GM04503 (cell line): ENCODE results near the gene XPO6.

Experiments
- DNase-seq: peaks from one replicate; pipeline ENCODE4 v3.0.0-alpha.2; 2012; ENCODE audit warnings: low read depth

Gene XPO6

DNA sequence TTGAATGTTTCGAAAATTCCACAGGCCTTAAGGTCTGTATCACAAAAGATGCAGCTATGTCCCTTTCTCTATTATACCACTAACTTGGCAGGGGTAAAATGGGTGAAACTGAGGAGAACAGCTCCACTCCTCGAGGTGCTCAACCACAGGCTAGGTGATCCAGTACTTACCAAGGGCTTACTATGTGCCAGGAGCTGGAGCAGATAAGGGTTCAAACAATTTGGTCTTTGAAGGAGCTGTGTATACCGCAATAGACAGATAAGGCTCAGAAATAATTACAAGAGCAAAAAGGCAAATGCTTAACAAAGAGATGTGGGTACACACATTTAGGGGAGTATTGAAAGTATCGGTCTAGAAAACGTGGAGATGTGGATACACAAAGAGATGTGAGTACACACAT lies 1.5 kb downstream of the XPO6 start:
- DNase-seq, result no peak

DNA sequence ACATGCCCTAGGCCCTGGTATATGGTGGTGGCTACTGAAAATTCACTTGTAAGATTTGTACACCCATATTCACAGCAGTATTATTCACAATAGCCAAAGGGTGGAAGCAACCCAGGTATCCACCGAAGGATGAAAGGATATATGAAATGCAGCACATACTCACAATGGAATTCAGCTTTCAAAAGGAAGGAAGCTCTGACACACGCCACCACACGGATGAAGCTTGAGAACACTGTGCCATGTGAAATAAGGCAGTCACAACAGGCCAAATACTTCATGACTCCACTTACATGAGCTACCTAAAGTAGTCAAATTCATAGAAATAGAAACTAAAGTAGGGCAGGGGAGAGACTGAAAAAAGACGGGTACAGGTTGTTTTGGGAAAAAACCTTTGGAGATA lies 2.9 kb downstream of the XPO6 start:
- no peak for DNase-seq

DNA sequence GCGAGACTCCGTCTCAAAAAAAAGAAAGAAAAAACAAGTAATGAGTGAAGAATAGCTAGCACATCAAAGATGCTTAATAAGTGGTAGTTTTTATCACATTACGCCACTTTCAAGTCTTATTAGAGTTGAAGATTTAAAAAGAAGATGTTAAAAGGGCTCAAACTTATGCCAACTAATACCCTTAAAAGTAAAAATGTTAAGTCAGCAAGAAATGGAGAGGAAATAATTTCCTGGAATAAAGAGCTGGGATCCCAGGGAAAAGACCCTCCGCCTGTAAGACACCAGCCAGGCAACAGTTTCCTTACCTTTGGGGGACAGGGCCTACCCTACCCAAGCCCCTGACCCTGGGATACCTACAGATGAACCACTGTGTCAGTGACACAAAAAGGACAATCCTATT lies 3.6 kb downstream of the XPO6 start:
- DNase-seq, result no peak

DNA sequence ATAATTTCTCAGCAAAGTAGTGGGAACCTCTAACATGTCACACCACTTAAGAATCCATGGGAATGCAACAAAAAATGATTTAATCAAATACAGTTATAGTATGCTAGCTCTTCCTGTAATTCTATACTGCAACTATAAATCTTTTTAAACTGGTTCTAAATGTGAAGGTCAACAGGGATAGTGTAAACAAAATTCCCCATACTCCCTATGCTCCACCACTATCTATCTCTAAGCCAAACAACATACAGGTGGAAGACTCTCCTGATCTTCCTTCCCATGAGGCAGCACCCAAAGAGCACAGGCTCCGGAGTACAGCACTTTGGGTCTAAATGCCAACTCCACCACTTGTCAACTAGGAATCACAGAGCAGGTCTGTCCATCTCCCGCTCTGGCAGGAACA lies 4.4 kb downstream of the XPO6 start:
- no peak for DNase-seq

DNA sequence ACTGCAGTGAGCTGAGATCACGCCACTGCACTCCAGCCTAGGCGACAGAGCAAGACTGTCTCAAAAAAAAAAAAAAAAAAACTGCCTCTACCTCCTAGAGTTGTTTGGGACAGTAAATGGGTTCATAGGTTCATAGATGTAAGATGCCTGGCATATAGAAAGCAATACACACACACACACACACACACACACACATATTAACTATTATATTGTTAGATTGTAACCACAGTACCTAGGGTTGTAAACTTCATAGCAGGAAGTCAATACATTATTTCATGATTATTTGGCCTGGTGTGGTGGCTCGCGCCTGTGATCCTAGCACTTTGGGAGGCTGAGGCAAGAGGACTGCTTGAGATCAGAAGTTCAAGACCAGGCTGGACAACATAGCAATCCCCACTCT lies 5.8 kb downstream of the XPO6 start:
- no peak for DNase-seq

DNA sequence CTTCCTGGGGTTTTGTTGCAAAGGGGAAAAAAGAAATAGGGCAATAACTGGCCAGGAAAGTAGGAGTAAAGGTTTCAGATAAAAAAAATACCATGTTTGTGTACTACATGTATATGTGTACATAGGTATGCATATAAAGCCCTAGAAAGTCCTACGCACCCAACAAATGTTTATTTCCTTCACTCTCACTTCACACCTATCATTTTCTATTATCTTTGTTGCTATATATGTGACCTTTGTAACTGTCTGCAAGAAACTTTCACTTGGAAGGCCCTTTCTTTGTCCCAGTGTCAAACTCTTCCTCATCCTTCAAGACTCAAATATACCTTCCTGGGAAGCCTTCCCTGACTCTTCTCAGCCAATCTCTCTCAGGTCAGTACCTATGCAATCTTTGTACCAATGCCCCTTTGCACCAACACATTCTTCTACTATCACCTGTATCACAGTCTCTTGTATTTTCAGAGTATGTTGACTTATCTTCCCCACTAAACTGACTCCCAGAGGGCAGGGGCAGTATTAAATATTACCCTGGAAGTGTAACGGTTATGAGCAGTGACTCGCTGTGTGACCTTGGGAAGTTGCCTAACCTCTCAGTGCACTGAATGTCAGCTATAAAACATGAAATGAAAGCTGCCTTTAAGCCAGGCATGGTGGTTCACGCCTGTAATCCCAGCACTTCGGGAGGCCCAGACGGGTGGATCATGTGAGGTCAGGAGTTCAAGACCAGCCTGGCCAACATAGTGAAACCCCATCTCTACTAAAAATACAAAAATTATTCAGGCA lies 6.5 kb downstream of the XPO6 start:
- DNase-seq, result no peak

DNA sequence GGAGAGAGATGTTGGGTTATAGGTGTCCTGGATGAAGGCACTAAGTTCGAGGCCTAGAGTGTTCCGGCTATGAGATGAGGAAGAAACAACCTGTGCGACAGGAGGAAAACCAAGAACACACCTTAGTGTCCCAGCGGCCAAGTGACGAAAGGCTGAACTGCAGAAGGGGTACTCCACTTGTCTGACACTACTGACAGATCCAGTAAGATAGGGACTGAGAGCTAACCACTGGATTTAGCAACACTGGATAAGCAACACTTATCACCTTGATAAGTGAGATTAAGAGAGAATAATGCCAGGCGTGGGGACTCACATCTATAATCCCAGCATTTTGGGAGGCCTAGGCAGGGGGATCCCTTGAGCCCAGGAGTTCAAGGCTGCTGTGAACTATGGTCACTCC lies 7.1 kb downstream of the XPO6 start:
- DNase-seq, result no peak

DNA sequence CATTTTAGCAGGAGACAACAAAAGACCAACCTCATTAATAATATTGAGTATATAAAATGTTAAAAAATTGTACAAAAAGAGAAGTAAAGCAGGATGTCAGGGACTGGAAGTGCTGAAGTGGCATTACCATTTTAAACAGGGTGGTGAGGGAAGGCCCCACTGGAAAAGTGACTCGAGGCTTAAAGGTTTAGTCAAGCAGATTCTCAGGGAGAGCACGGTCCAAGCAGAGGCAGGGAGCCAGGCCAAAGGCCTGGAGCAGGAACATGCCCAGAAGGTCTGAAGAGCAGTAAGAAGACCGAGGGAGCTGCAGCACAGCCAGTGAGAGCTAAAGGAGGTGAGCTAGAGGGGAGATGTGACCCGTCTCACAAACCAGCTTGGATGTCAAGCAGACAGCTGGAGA lies 7.6 kb downstream of the XPO6 start:
- DNase-seq, result no peak

DNA sequence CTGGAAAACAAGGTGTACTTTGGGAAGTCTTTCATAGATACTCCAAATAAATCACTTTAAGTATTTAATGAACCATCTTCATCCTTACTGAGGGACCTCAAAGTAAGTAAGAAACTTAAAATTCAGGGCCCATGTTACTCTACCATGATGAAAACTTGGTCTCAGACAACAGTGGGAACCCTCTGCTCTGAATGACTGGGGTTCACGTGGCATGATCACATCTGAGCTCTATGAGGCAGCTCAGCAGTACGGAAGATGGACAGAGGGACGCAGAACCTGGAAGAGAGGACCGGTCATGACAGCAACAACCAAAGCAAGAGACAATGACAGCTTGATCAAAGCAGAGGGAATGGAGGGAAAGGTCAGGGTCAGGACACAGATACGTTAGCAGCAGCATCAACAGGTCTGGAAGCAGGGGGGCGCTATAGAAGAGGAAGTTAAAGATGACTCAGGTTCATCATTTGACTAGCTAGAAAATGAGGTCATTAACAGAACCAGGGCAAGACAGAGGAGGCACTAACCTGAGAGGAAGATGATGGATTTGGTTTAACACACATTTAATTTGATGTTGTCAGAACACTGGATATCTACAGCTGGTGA lies 9.5 kb downstream of the XPO6 start:
- no peak for DNase-seq

DNA sequence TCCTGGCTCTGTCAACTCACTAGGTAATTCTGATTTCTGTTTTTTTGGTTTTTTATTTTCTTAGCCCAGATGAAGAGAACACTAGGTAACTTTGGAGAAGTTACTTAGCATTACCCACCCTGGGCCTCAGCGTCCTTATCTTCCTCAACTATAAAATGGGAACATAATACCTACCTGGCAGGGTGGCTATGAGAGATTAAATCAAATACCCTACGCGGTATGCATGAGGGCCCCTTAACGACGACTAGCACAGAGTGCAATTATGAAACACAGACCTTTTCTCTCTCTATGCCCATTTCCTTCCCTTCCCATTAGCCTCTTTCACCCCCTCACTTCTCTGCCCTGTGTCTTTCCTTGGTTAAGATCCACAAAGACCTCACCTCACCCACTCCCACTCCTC lies 11.1 kb downstream of the XPO6 start:
- no peak for DNase-seq

DNA sequence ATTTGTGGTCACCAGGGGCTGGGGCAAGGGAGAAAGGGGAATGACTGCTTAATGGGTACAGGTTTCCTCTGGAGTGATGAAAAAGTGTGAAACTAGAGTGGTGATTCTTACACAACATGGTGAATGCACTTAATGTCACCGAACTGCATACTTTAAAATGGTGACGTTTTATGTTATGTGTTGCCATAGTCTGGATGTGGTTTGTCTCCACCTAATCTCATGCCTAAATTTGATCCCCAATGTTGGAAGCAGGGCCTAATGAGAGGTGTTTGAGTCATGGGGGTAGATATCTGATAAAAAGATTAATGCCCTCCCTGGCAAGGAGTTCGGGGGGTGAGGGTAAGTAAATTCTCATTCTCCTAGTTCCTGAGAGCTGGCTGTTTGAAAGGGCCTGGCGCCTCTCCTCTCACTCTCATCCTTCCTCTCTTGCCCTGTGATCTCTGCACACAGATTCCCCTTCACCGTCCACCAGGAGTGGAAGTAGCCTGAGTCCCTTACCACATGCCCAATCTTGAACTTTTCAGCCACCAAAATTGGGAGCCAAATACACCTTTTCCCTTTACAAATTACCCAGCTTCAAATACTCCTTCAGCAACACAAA lies 15.3 kb downstream of the XPO6 start:
- DNase-seq, result no peak

DNA sequence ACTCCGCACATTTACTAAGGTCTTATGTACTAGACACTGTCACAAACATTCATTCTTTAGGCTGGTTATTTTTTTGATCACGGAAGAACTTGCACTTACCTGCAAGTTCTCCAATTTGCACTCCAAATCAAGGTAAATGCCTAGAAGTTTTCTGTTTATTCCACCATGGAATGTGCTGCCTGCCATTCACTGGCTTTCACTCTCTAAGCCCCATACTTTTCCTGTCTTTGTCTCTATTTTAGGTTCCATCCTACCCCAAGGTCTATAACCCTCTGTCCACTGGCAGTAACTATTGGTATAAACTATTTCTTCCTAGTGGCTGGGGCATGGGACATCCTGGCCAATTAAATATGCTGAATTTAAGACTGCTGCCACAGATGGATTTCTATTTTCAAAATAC lies 15.9 kb downstream of the XPO6 start:
- no peak for DNase-seq

DNA sequence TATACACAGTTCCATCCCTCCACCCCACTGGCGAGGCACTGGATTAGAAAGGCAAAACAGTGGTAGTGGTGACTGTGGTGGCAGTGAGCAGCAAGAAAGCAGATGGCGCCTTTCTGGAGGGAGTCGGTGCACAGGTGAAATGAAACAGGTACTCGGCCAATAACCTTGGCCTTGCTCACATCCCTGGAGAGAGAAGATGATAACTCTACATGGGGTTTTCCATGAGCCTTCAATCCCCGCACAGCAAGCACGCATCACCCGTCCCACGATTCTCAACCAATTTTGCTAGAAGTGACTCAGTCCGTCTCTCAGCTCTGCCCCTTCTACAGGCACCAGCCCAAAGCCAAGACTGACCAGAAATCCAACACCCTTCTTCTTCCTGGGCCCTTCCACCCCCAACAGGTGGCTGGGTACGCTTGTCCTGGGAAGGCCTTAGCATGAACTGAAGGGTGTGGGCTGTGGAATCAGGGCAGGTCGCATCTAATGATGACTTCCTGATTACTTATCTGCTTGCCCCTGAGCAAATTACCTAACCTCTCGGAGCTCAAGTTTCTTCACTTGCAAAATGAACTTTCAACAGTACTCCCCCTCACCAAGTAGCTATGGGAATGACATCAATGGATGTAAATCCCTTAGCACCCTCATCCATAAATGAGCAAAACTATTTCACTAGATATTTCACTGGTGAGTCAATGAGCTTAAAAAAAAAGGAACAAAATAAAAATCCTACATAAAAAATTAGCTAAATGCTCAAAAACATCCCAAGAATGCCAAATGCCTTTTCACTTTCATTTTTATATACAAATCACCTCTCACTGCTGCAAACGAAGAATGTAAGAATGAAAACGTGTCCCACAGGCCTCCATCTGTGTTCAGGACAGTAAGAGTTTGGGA lies 18.0 kb downstream of the XPO6 start:
- DNase-seq, result peak; percentile 97

DNA sequence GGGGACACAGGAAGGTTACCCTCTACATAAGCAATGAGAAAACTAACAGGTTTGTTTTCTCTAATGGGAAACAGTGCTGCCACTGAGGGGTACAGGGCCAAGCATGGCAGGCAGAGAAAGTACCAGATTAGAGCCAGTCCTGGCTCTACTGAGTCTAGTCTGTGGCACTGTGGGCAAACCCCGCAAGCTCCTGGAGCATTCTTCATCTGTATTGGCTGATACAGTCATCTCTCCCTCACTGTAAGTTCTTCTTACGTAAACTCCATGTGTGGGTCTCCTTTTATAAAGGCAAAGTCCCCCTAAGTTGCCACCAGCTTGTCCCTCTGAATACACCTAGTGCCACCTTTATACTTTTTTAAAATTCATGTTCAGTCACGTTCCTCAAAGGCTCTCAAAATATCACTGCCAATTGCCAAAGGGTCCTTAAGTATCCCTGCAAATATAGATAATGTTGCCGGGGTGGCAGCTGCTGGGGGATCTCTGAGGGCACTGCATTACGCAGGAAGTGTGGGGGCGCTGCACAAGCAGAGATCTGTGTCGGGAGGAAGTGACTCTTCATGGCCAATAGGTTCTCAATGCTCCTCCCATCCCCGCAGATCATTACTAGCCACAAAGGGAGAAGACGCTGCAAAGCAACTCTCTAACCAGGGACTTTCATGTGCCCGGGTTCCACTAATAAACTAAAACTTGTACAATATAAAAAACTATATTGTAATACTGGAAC lies 18.8 kb downstream of the XPO6 start:
- no peak for DNase-seq

DNA sequence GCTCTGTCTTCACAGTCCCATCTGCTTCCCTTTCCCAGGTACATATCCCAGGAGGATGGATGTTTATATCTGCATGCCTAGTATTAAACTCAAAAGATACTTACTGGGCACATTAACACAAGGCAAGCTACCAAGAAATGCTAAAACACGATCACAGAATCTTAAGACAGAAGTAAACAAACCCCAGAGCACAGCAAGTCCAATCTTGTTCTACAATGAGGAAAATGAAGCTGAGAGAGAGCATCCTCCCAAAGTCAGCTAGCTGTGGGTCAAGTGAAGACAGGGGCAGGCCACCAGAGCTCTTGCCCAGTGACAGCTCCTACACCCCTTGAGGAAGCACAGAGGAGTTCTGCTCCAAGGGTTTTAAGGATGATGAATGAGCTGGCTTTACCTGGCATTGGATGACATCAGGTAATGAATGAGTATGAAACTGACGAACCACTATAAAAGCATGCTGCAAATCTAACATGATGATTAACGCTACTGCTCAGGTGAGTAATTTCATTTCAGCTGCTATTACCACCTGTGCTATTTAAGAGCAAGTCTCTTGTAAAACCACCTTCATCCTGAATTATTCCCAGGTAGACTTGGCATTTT lies 20.3 kb downstream of the XPO6 start:
- no peak for DNase-seq

DNA sequence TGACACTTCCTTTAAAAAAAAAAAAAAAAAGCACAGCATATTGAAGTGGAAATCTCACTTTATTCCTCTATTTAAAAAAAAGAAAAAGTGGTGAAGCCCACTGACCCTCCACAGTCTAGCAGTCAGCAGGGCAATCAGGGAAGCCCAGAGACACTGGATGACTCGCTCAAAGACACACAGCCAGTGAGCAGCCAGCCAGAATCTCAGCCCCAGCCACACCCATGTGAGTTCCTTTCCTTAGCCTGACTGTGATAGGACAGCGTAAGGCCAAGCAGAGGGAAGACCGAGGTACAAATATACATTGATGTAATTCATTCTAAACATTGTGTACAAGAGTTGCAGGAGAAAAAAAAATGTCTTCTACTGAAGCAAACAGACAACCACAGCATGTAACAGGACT lies 22.5 kb downstream of the XPO6 start:
- DNase-seq, result no peak

DNA sequence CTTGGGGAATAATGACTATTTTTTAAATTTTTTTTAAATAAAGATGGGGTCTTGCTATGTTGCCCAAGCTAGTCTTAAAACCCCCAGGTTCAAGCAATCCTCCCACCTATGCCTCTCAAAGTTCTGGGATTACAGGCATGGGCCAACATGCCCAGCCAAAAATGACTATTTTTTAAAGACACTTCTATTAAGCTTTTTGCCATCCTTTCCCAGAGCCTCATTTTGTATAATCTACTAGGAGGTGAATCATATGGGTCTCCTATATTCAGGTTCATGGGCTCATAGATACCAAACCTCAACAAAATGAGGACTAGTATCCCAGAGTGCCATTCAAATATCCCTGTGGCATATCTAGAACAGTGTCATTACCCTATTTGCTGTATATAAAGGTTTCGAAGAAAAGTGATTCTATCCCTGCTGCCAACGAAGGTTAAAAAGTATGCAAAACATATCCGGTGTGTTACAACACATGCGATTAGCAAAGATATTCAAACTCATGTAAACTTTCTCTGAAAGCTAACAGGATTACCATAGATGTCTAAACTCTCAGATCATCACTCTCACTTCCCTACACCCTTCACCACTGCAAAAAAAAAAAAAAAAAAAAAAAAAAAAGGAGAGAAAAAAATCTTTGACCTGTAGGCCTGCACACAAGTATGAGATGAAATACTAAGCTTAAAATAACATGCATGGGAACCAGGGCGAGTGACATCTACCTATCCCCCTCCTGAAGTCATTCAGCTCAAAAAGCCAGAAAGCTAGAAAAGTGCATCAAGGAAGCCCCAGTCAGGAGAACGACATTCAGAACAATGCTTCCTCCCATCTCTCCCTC lies 23.5 kb downstream of the XPO6 start:
- DNase-seq, result no peak

DNA sequence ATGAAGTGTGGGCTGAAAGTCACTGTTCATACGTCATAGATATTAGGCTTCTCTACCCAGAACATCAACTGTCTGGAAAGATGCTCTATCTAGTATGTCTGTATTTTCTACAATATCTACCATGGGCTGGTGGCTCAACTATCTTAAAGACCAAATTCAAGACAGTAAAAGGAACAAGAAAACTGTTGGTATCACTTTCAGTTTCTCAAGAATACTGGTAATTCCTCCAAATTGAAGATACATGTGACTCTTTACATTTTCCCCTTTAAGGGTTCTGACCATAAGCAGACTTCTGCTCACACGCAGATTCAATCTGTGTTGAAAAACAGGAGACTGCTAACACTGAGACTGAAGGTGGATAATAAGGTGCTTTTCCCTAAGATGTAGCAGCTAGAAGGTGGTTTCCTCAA lies 24.2 kb downstream of the XPO6 start:
- DNase-seq, result no peak

DNA sequence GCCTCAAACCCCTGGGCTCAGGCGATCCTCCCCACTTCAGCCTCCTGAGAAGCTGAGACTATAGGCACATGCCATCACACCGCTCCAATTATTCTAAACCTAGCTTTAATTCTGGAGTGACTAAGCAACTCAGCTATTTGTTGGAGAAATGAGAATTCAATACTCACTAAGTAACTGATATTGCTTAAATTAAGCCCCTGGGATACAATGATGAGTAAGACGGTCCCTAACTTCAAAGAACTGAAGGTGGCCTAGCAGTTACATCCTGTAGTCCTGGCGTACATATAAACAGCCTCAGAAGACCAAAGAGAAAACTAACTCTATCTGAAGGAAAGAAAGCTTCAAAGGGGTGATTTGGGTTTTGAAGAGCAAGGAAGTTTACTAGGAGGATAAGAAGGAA lies 25.0 kb downstream of the XPO6 start:
- no peak for DNase-seq

DNA sequence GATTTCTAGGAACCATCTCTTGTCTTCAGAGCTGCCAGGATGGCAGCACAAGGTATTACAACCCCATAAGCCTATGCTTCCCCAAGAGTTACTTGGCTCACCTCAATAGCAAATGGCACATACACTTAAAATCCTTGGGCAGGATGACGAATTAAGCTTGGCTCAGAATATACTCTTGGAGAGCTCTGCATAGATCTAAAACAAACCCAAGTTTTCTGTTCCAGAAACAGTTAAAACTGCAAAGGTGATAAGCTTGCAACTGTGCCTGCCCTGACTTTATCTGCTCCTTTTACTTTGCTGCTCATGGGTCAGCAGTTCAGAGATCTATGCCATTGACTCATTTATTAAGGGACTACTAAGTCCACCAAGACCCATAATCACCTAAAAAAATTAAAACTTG lies 26.1 kb downstream of the XPO6 start:
- DNase-seq, result no peak

DNA sequence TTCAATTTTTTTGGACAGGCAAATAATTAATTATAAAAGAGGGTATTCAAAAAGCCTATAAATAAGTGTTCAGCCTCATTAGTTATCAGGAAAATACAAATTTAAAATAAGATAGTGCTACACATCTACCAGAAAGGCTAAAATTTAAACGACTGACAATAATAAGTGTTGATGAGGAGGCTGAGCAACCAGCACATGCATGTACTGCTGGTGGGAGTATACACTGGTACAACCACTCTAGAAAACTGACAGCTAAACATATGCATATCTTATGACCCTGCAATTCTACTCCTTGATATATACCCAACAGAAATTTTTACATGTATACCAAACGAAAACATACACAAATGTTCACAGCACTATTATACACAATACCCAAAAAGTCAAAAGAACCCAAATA lies 27.1 kb downstream of the XPO6 start:
- no peak for DNase-seq
